Stimulated activated CD8-positive, alpha-beta memory T cell treated with anti-CD3 and anti-CD28 coated beads, Interleukin-15, amount 100 ng/mL, for 4 hours (primary cell): ENCODE results near the gene NMU.
"Not testable (repeated sequence)": the region's sequence is repeated elsewhere in the genome, so short reads cannot be mapped to it uniquely, and the experiment has no call there.

ENCODE experiments used
- DNase-seq, 2 donors: peaks; one replicate each; pipeline ENCODE4 v3.0.0-alpha.2; 2020; ENCODE audit warnings: low read depth in 2 of 2

Gene NMU

DNA sequence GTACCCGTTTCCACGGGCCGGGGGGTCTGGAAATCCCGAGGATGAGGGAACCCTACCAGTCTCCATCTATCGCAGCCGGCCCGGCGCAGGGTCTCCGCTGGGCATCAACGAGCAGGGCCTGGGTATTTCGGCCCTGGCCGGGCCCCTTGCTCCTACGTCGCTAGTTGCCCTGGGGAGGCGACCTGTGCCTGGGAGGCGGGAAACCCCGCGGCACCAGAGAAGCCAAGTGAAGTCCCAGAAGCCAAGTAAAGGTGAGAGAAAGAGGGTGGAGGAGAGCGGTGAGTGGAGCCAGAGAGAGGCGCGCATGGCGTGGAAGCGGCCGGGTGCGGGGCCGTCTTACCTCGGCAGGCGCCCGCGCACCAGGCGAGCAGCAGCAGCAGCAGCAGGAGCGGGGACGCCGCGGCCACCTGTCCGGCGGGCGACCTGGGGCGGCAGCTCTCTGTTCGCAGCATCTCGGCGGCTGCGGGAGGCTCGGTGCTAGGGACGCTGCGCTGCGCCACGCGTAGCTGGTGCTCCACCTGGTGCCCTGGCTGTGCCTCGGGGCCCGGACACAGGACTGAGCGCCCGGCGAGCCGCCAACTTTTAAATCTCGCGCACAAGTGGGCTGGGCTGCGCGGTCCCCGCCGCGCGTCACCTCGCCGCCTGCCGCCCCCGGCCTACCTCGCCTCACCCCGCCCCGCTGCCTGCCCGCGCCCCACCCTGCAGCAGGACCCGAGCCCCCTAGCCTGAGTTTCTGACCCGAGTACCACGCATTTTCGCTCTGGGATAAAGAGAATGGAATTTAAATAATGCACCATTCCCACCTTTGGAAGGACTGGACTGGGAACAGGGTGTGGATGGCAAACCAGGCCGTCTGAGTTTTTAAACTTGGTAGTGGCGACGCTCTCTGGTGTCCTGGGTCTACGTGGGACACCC, at the start of gene NMU:
Gene NMU (minus strand): TSS at position 558 of the 915 bp plus-strand sequence. CDS start 106 bp downstream, at position 452.
- DNase-seq, result no peak

- DNase-seq, result no peak
These were observed 48.2 kb upstream of the NMU start for GRCh38 chr4:55684276-55684675.

GRCh38 chr4:55682797-55683196, 46.7 kb upstream of the NMU start:
- DNase-seq, result not testable (repeated sequence)

DNA sequence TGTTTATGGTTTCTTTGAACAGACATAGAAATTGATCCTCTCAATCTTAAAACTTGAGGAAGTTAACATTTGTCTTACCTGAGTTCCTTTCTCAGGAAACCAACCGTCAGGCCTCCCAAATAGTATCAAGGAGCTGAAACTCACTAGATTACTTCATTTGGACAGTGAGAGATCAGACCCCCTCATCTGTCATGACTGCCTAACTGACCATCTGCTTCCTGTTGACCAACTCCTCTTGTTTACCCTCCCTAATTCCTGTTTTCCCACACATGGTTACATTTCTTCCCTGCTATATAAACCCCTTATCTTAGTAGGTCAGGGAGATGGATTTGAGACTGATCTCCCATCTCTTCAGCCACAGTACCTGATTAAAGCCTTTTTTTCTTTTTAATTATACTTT, 46.2 kb upstream of the NMU start:
- DNase-seq, result no peak

- no peak for DNase-seq
These were observed 45.3 kb upstream of the NMU start for GRCh38 chr4:55681430-55681829.

GRCh38 chr4:55675196-55675793, 39.2 kb upstream of the NMU start:
- DNase-seq, result no peak

GRCh38 chr4:55673424-55673823, 37.3 kb upstream of the NMU start:
- no peak for DNase-seq

DNA sequence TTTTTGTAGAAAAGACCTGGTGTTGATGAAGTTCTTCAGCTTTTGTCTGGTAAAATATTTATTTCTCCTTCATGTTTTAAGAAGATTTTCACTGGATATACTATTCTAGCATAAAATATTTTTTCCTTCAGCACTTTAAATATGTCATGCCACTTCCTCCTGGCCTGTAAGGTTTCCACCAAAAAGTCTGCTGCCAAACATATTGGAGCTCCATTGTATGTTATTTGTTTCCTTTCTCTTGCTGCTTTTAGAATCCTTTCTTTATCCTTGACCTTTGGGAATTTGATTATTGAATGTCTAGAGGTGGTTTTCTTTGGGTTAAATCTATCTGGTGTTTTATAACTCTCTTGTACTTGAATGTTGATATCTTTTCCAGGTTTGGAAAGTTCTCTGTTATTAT, 35.6 kb upstream of the NMU start:
- DNase-seq, result no peak

DNA sequence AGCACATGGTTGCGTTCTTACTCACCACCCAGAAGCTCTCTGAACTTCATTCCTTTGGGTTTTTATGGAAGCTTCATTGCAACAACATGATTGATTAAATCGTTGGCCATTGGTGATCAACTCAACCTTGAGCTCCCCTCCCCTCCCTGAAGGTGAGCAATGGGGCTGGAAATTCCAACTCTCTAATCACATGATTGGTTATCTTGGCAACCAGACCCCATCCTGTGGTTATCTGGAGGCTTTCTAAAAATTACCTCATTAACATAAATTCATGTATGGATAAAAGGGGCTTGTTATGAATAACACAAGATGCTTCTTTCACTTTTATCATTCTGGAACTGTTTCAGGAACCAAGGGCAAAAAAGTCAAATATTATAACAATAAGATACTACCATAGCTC, 34.6 kb upstream of the NMU start:
- DNase-seq, result no peak

DNA sequence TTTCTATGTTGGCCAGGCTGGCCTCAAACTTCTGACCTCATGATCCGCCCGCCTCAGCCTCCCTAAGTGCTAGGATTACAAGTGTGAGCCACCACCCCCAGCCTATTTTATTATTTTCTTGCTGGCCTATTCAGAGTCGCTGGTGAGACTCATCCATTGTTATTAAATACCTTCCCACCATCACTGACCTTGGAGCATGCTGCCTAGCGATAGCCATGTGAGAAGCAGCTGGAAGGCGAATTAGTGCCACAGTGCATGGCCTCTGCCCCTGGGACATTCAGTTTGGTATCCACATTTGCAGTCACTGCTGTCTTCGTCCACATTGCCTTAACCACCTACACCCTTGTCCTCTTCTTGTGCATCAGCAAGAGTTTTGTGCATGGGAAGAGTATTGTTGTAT, 32.4 kb upstream of the NMU start:
- DNase-seq, result no peak

DNA sequence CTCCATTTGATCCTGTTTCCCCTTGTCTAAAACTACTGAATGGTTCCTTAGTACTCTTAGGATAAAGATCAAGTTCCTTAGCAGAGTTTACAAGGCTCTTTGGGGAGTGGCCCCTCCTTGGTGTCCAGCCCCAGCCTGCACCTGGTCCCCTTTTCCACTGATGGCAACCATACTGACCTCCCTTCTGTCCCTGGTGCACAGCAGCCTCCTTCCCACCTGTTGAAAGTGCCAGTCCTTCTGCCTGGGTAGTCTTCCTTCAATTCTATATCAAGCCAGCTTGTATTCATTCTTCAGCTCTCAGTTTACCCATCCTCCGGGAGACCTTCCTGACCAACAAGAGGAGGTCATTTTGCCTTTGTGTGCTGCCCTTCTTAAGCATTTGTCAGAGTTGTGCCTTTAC, 30.4 kb upstream of the NMU start:
- no peak for DNase-seq

- DNase-seq, result no peak
These were observed 27.0 kb upstream of the NMU start for GRCh38 chr4:55663145-55663544.

- no peak for DNase-seq
These were observed 25.4 kb upstream of the NMU start for GRCh38 chr4:55661398-55662056.

DNA sequence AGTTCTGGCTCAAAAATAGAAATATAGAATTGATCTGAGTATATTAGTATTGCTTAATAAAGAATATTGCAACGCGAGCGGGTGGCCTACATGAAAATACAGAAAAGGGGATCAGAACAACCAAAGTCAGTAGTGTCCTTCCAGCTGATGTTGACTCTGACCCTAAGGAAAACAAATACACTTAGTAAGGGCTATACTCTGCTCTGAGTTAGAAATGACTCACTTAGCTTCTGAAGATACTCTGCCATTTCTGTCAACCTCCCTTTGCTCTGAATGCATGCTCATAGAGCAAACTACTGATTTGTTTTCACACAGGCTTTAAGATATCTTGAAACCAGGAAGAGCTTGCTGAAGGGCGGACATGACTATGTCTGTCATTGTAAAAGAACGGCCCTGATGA, 22.6 kb upstream of the NMU start:
- no peak for DNase-seq

- no peak for DNase-seq
These were observed 18.0 kb upstream of the NMU start for GRCh38 chr4:55654131-55654530.

DNA sequence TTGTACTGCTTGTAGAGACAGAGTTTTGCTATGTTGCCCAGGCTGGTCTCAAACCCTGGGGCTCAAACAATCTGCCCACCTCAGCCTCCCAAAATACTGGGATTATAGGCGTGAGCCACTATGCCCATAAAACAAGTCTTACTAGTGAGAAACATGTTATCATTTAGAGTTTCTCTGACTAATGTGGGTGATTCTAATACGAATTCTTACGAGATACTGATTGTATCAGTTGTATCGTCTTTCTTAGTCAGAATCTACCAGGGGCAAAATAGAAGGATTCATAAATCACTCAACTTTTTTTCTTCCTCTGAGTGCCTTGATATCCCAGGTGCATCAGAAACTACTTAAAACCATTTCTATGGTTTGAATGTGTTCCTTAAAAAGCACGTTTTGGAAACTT, 14.4 kb upstream of the NMU start:
- no peak for DNase-seq

- no peak for DNase-seq
These were observed 1.2 kb upstream of the NMU start for GRCh38 chr4:55637272-55637820.

- DNase-seq, result no peak
These were observed 530 bp upstream of the NMU start for GRCh38 chr4:55636656-55636999.

DNA sequence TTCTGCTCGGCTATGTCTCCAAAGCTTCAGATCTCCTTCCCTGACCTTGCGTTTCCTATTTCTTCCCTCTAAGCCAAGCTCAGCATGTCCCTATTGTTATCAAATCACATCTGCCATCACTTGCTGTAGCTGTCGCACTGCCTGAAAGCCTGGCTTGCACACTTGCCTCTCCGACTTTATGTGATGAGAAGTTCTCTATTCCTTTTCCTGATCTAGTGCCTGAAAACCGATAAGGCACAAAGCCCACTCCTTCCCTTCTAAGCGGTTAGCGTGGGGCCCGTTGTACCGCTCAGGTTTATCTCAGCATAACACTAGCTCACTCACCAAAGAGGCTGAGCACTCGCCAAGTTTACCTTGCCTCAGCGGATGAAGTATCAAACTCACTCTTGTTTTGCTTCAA, 816 bp downstream of the NMU start:
- DNase-seq, result no peak

DNA sequence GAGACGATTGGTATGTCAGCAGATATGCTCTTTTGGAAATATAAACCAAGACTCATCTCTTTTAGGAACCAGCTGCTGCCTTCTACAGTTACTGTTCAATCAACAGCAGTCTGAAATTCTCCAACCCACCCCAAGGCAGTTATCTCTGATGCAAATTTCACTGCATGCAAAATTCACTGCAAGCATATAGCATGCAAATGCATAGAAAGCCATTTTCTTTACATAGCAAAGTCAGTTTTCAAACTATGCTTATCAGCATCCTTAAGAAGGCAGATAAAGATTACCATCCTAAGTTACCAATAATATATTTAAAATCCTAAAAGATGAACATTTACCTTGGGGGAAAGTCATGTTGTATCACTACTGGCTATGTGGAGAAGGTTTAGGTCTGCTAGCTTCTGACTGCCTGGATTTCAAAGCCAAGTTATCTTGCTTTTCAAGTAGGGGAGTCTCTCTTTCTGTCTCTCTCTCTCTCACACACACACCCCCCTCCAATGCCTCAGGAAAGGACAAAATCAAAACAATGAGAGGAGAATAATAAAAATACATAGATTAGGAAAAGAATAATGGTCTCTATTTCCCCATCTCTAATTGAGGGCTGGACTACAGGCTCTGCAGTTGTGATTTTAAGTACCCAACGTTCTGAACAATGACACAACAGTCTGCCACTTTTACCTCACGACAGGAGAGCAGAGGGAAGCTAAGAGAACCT, 1.5 kb downstream of the NMU start:
- no peak for DNase-seq

GRCh38 chr4:55633903-55634302, 2.2 kb downstream of the NMU start:
- DNase-seq, result no peak

GRCh38 chr4:55625835-55626234, 10.3 kb downstream of the NMU start:
- no peak for DNase-seq
